22Rv1 (cell line): ENCODE data around the gene OR11H7.

Source experiments
- CTCF ChIP-seq: fragments of 450-650 bp; IDR thresholded peaks from 2 replicates; pipeline ENCODE4 v1.5.1; 2017; ENCODE audit warnings: mild to moderate bottlenecking
- ZFX ChIP-seq: fragments of 450-650 bp; IDR thresholded peaks from 2 replicates; pipeline ENCODE4 v1.6.1; 2017; ENCODE audit warnings: antibody characterized with exemption, borderline replicate concordance

DNA sequence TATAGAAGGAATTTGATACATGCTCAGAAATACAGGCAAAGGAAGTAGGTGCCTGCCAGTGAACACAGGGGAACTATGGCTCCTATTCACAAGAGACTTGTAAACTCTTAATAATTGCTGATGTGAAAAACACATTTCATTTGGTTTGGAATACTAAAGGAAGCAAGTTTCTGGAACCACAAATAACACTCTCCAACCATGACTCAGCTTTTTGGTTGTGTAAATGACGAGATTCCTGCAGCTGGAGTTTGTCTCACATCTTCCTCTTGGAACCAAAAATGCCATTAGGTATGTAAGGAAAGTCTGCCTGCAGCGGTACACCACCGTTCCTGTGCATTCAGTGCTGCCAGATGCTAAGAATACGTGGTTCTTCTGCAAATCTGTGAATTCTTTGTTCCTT, 9.7 kb upstream of the OR11H7 start:
- TF ChIP-seq CTCF (no peak), ZFX (no peak)
